Stimulated activated CD4-positive, alpha-beta T cell treated with anti-CD3 and anti-CD28 coated beads, TNF-alpha, amount 100 ng/mL, for 24 hours (primary cell): Measurements from ENCODE around the gene HEATR5A.
"Not testable (repeated sequence)": the region's sequence is repeated elsewhere in the genome, so short reads cannot be mapped to it uniquely, and the experiment has no call there.

Source experiments
- DNase-seq, 3 experiments: peaks; one replicate each; pipeline ENCODE4 v3.0.0-alpha.2; 2020; ENCODE audit warnings: low read depth in 3 of 3

HEATR5A gene

DNA sequence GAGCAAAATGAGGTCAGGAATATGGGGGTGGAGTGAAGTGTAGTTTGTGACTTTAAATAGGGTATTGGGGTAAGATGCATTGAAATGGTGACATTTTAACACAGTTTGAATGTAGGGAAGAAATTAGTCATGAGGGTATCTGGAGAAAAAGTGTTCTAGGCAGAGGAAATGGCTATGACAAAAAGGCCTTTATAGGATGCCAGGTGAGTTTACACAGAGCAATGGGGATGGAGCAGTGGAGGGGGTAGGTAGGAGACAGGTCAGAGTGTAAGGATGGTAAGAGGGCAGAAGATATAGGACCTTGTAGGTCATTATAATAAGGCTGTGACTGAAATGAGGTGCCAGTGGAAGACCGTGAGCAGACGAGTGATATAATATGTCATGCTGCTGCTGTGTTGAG, 30.4 kb downstream of the HEATR5A start:
- DNase-seq = no peak

DNA sequence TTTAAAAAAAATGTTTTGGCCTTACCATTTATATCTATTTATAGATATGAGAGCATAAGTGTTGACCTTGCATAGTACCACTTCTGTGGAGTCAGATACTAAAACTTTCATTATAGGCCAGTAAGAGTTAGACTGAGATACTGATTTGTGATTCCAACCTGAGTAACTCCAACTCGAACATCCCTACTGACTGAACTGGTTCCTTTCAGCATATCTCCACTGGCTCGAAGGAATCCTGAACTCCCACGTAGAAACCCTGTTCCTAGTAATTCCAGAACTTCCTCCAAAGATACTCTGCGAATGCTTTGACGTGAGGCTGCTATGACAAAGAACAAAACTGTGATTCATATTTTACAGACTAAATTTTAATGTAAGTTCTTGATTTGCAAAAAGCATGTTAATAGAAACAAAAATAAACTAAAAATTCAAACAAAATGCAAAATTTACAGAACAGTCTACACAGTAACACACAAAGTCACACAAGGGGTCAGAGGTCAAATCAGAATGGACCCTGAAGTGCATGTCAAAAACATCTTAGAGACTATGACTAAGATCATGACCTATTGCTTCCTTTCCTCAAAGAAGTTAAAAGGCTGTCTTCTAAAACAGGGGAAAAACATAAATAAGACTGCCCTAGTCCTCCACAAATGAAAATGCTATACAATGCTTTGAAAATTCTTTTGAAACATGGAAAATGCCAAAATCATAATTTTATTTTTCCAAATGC, 31.5 kb downstream of the HEATR5A start:
- DNase-seq = no peak

DNA sequence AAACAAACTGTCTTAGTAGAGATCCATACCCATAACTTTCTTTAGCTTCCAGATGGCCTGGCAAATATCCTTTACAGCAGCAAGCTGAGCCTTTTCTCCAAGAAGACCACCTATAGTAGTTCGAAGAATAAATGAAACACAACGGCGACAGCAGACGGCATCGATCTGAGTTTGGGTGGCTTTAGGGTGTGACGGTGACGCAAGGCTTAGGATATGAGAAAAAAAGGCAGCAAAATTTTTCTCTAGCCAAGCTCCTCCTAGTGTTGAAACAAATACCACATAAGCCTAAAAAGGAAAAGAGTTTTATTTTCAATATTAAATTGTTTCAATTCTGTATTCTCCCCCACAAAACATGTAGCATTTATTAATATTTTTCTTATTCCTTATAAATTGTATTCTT, 33.3 kb downstream of the HEATR5A start:
- no peak for DNase-seq

DNA sequence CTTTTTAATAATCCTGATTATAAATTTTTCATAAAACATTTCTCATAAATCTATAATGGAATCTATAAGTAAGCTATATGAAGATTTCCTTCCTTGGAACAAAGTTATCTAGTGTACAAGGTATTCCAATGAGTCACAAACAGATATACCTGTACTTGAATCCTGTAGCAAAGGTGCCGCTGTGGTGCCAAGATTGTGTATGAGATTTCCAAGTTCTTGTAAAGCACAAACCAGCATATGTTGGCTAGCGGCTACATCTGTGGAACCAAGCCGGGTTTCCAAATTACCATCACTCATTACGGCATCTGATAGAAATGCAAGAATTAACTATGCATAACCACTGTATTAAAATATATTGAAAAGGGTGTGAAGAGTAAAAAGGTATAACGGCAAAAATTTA, 34.1 kb downstream of the HEATR5A start:
- no peak for DNase-seq

GRCh38 chr14:31382221-31382620, 38.1 kb downstream of the HEATR5A start:
- DNase-seq = no peak

DNA sequence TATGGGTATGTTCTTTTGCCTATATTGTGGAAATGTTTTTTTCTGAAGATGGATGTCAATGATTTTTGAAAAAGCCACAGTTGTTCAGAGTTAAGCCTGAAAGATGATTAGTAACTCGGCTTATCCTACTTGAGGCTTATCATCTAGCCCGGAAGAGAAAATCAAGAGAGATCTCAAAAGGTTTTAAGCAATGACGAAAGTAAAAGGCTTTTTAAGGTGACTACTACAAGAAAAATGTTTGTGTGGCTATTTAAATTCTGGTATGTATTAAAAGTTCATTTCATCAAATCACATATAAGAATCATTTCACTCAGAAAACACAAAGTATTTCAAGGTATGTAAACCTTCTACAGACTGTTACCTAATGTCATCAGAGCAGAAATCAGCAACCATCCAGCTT, 40.2 kb downstream of the HEATR5A start:
- no peak for DNase-seq

GRCh38 chr14:31379125-31379947, 41.0 kb downstream of the HEATR5A start:
- not testable (repeated sequence) for DNase-seq

DNA sequence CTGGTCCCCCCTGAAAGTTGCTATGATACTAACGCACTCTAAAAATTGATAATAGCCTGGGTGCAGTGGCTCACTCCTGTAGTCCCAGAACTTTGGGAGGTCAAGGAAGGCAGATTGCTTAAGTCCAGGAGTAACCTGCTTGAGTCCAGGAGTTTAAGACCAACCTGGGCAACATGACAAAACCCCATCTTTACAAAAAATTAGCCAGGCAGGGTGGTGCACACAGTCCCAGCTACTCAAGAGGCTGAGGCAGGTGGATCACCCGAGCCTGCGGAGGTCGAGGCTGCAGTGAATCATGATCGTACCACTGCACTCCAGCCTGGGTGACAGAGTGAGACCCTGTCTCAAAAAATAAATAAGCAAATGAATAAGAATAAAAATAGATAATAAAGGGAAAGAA, 42.9 kb downstream of the HEATR5A start:
- DNase-seq = no peak

- no peak for DNase-seq
Measured at GRCh38 chr14:31371646-31372045, 48.7 kb downstream of the HEATR5A start.

DNA sequence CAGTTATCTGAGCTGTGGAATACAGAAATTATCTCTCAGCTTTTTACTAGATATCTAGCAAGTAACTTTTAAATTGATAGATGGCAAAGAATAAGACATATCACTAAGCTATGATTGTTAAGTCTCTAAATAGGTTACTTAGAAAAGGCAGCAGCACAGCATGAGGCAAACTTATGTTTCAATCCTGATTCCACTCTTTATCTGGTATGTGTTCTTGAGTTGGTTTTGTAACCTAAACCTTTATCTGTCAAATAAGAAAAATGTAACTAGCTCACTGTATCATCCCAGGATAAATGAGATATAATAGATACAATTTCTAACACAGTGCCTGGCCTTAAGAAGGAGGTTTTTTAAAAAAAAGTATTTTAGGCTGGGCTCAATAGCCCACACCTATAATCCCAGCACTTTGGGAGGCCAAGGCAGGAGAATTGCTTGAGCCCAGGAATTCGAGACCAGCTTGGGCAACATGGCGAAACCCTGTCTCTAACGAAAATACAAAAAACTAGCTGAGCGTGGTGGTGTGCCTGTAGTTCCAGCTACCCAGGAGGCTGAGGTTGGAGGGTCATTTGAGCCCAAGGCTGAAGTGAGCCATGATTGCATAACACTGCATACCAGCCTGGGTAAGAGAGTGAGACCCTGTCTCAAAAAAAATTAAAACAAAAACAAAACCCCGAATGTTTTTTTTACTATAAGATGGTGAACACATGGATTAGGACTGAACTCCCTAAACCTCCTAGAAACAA, 56.8 kb downstream of the HEATR5A start:
- DNase-seq = no peak

GRCh38 chr14:31362746-31363145, 57.6 kb downstream of the HEATR5A start:
- no peak for DNase-seq

- DNase-seq = not testable (repeated sequence)
Measured at GRCh38 chr14:31361761-31362160, 58.6 kb downstream of the HEATR5A start.

DNA sequence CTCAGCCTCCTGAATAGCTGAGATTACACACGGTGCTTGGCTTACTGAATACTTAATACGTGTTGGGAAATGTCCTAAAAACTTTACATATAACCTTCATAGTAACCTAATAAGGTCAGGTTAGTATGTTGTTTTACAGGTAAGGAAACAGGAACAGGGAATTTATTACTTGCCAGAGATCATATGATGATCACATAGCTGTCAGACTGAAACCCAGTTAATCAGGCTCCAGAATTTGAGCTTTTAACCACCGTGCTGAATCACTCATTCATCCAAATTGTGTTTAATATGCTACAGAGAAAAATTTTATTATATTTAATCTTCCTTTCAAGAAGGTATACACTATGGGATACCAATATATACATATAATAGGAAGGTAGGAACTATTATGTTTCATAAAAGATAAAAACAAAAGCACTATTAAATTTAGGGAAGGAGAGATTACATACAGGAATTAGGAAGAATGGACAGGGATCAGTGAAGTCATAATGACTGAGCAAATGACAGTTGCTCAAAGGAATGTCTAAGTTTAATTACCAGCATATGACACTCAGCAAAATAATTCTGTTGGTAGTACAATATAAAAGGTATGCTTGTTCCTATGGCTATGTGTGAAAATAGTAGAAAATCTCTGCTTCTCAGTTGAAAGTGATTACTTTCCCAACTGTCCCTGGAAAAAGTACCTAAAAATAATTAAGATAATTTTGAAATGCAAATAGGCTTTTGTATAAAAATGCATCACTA, 59.3 kb downstream of the HEATR5A start:
- no peak for DNase-seq

DNA sequence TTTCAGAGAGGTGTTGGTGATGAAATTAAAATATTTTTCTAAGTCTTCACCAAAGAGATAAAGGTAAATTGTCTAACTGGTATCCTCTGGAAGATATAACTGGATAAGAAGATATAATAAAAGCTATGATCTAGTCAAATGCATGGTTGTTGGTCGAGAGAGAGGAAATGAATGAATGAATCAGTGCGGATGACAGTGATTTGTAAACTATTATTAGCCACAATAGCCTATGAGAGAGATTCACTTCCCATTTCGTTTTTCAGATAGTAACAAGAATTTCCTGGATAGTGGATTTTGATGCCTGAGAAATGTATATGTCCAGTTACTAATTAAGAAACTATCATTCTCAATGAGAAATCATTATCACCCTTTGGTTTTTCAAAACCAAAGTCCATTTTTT, 63.1 kb downstream of the HEATR5A start:
- DNase-seq = no peak

DNA sequence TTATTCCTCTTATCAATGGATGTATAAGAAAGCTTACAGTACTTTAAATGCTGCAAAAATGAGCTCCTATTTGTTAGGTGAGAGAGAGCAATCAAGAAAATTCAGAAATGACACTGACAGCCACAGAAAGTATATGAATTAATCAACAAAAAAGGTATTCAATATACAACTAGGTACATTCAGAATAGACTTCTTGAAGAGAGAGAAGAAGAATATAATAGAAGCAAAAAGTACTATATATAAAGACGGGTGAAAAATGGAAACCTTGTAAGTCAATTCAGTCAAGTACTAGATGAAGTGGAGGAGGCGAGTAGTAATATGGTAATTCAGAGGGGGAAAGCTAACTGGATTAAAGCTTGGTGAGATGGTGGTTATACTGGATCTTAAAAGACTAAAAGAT, 74.3 kb downstream of the HEATR5A start:
- DNase-seq = no peak

DNA sequence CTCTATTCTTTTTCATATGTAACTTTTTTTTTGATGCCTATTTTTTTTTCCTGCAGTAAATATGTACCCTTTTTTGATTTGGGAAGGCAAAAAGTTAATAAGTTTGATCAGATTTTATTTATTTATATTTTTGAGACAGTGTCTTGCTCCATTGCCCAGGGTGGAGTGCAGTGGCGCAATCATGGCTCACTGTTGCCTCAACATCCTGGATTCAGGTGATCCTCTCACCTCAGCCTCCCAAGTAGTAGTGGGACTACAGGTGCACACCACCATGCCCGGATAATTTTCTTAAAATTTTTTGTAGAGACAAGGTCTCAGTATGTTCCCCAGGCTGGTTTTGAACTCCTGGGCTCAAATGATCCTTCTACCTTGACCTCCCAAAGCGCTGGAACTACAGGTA, 79.1 kb downstream of the HEATR5A start:
- no peak for DNase-seq

DNA sequence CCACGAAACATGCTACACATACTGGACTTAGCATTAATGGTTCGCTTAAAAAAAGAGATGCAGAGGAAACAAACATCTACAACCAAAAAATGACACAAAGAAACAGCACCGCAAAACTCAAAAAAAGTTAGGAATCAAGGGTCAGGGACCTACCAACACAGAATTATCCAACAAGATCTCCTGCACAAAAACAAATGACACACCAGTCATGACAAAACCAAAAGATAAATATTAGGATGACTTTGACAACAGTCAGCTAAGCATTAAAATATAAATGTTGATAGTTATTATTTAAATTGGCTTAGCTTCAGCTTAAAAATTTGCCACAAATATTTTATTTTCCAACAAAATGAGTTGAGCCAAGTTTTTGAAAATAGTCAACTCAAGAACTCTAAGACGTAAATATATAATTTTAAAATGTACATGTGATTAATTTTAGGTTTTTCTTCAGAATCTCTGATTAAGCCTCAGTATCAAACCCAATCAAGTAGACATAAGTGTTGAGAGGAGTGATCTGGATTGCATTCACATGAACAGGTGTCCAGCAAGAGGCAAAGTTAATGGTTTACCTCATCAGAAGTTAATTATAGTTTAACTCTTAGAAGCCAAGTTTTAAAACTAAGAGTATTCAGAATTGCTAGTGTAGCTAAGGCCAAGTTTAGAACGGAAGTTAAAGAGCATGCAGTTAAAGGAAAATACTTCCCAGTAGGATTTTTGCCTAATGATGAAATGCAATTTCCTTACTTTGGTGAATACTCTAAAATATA, 79.9 kb downstream of the HEATR5A start:
- DNase-seq = no peak

- no peak for DNase-seq
Measured at GRCh38 chr14:31339743-31340142, 80.6 kb downstream of the HEATR5A start.

DNA sequence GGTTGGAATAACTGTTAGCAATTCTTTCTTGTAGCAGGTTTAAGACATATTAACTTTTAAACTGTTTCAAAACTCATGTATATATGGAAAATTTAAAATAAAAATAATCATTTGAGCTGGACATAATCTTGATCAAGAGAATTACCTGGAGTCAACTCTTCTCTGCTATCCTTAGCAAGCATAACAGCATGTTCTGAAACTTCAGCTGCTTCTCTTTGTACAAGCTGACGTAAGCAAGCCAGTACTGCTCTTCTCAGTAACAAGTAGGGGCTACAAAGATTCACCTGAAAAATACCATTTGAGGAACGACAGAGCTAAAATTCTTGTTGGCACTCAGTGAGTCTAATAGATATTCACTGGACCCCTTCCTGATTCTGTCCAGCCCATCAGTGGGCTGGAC, 83.0 kb downstream of the HEATR5A start:
- no peak for DNase-seq

DNA sequence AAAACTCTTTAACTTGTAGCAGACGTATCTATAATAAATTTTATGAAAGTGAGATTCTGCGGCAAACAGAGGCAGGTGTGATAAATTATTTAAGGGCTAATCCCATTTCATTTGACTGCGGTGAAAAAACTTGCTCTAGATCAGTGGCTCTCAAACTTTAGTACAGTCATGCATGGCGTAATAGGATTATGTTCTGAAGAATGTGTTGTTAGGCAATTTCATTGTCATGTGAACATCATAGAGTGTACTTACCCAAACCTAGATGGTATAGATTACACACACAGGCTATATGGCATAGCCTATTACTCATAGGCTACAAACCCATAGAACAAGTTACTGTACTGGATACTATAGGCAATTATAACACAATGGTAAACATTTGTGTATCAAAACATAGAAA, 83.7 kb downstream of the HEATR5A start:
- DNase-seq = no peak

DNA sequence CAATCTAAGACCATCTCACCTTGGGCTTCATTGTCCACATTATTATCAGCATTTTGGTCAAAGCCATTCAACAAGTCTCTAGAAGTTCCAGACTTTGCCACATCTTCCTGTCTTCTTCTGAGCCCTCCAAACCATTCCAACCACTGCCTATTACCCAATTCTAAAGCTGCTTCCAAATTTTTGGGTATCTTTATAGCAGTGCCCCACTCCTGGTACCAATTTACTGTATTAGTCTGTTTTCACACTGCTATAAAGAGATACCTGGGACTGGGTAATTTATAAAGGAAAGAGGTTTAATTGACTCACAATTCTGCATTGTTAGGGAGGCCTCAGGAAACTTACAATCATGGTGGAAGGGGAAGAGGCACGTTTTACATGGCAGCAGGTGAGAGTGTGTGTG, 89.0 kb downstream of the HEATR5A start:
- not testable (repeated sequence) for DNase-seq
